Measurements from ENCODE around the gene DYNC1I1.

The DYNC1I1 gene

GRCh38 chr7:95971716-95972115 is 199.4 kb downstream of the DYNC1I1 start:
- ATAC-seq: no peak
- DNase-seq: no peak

DNA sequence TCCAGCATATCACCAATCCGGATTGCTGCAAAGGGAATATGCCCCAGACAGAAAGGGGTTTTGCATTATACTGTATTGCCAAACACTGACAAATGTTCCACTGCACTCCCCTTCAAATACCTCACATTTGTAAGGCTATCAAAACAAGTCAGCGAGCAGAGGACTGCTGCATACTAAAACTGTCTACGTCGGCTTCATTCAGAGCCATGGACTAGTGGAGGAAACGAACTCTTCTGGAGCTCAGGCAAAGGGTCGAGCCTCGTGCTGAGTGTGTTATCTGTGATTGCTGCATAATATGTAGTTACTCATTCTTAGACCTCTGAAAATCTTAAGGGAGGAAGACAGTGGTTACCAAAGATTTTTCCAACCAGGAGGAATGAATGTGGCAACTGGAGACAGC is 200.2 kb downstream of the DYNC1I1 start:
- DNase-seq: no peak
- no peak for ATAC-seq

GRCh38 chr7:95974108-95974507 is 201.8 kb downstream of the DYNC1I1 start:
- ATAC-seq: no peak
- DNase-seq: no peak

DNA sequence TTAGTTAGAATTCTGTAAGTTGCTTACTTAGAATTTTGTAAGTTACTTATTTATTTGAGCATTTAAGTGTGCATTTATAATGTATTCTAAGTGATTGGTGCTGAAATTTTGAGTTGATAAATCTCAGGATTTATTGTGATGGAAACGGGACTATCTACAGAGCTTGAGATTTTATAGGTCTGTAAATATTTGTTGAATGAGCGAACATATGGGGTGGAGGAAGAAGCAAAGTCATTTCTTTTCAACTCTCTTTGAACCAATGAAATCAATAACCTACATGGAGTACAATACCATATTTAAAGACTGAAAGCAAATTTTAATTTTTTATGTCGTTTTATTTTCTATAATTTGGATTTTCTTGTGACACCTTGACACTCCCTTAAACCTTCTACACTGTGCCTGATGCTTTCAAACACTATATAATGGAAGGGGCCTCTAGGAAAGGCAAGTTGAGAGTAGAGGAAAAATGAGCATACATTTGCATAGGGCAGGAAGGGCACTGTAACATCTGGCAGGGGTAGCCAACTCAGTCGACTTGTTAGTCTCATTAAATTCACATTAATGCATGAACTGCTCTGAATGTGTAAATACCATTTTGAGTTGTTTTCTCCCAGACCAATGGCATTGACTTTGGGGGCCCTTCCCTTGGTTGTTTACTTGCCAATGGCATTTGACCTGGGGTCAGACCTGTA is 204.2 kb downstream of the DYNC1I1 start:
- no peak for ATAC-seq
- no peak for DNase-seq

DNA sequence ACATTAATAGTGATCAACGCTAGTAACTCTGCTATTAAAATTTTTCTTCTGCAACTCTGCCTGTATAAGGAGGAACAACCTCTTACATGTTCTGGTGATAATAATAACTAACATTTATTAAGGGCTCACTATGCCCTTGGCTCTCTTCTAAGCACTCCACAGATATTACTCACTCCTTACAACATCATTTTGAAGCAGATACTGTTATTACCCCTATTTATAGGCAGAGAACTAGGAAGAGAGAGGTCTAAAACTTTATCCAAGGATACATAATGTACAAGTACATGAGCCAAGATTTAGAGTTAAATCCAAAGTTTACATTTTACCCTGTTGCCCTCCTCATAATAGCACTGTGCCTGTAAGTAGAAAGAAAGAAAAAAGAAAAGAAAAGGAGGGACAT is 205.6 kb downstream of the DYNC1I1 start:
- ATAC-seq (no peak), DNase-seq (no peak)

GRCh38 chr7:95980167-95980566 is 207.8 kb downstream of the DYNC1I1 start:
- no peak for ATAC-seq

DNA sequence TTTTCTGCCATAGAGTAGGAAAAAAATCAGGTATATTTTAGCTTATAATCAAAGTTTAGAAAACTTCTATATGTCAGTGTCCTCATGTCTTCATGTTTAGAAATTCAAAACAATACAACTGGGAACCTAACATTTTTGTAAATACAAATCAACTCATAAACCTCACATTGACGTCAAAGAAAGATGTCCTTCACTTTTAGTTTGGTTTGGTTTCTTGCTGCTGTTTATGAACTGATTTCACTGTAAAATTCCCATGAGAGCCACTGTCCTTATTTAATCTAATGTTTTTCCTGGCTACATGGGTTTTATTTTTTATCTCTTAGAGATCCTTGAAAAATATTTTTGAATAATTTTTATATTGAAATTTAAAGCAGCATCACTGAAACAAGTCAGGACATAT is 208.4 kb downstream of the DYNC1I1 start:
- ATAC-seq: no peak
- DNase-seq: no peak

More at GRCh38 chr7:95980167-95980566, 207.8 kb downstream of the DYNC1I1 start:
- DNase-seq: no peak

DNA sequence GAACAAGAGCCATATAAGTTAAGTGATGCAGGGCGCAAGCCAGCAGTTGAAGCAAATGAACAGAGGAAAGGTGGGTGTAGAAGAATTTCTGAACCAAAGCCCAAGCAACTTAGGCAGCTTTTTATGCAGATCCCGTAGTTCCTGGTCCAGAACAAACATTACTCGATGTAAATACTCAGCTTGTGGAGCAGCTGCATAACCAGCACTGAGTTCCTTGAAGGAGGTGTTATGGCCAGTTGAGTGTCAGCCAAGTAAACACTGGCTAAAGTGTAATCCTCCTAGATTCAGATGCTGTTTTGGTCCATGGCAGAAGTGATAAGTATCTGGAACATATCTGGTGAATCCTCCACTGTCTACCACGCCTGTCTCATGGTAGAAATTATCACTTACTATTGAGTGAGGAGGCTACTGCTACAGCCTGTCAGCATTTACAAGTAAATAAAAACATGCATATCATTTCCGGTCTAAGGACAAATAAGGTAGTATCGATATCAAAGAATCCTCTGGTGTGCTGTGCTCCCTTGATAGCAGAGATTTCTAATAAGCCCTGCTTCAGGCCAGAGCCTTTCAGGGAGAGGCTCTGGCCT is 213.9 kb downstream of the DYNC1I1 start:
- no peak for DNase-seq

GRCh38 chr7:95989301-95989700 is 216.9 kb downstream of the DYNC1I1 start:
- ATAC-seq: no peak
- no peak for DNase-seq

More for the DNA sequence above, 213.9 kb downstream of the DYNC1I1 start:
- ATAC-seq: no peak

DNA sequence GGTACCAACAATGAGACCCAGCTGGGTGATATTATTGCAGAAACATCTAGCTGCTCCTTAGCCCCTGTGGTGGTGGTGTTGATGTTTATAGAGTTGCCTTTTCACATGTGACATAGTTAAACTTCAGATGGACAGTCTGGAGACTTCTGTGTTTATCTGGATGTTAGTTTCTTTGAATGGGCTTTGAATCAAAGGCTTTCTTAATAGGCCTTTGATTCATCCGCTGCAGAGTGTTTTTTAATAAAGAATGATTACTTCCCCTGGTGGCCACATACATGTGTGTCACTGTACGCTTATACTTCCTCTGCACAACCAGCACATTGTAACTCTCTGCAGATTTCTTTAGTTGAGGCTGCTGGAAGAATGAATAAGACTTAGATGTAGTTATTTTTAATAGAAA is 221.0 kb downstream of the DYNC1I1 start:
- no peak for ATAC-seq
- no peak for DNase-seq

DNA sequence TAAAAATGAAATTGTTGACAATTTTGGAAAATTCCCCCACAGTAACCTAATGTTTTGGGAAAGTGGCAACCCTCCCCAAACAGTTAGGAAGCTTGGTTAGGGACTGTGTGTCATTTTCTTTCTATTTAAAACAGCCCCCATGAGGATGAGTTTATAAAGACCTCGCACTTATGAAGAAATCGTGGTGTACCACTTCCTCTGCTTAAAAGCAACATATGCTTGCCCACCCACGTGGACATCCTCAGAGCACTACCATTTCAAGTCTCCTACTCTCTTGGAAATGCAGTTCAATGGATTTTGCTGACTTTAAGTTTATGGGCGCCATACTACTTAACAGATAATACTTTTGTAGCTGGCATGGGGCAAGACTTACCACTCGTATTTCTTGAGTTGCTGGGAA is 223.8 kb downstream of the DYNC1I1 start:
- DNase-seq (no peak), ATAC-seq (no peak)

DNA sequence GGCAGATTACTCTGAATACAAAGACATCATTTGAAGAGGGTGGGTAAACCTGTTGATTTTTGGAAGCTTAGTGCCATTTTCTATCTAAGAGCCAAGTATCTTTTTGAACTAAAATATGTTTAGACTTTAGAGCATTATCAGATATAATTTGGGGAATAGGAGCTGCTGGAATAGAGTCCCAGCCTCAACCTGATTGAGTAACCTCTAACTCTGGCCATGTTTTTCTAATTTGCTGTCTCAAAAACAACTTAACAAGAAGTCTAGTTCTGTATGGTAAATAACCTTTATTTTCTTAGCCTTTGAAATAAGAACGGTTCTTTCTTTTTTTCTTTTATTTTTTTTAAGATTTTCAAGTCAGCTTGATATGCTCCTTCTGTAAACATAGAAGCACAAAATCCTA is 224.5 kb downstream of the DYNC1I1 start:
- ATAC-seq (no peak), DNase-seq (no peak)

DNA sequence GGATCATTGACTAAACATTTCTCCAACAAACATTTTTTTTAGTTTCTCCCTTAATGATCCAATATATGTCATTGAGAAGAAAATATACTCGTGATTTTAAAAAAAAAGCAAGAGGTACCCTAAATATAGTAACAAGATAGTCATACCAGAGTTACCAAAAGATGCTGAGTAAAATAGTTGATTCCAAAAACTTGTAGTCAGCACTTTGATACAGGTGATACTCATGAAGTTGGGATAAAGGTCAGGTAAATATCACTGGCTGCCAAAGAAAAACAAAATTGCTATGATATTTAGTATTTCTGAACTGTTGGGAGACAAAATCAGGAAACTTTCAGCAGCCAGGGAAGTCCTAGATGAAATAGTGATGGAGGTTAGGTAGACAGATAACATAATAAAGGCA is 225.3 kb downstream of the DYNC1I1 start:
- DNase-seq: no peak
- no peak for ATAC-seq

DNA sequence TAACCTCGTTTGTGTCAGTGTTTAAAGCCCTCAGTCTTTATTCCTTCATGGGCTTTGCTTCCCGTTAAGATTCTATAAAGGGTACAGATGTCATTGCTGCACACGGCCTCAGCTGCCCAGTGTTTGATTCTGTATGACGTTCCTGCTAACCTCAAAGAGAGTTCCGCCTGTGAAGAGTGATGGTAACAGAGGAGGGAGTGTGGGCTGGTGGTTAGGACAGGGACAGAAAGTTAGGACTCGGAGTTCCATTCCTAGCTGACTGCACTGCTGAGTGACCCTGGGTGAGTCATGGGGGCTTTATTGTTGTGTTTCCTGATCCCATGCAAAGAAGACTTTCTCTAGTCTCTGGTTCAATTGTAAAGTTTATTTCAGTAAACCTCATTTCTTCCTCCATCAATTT is 227.1 kb downstream of the DYNC1I1 start:
- DNase-seq (no peak), ATAC-seq (no peak)

DNA sequence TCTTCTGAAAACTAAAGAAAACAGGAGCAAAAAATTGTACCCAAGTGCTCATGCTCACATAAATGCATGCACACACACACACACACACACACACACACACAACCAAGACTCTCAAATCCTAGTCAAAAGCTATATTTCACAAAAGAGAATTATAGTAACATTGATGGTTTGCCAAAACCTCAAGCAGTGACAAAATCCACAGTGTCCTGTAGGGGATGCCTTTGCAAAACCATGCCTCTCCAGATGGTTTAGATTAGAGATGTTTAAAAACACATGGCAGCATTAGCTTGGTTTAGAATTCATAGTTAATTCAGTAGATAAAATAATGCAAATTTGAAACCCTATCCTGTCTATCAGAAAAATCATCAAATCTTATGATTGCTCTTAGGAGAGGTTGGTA is 232.2 kb downstream of the DYNC1I1 start:
- no peak for ATAC-seq
- no peak for DNase-seq

- DNase-seq: no peak
- ATAC-seq: no peak
These were observed 232.9 kb downstream of the DYNC1I1 start for GRCh38 chr7:96005271-96005670.

DNA sequence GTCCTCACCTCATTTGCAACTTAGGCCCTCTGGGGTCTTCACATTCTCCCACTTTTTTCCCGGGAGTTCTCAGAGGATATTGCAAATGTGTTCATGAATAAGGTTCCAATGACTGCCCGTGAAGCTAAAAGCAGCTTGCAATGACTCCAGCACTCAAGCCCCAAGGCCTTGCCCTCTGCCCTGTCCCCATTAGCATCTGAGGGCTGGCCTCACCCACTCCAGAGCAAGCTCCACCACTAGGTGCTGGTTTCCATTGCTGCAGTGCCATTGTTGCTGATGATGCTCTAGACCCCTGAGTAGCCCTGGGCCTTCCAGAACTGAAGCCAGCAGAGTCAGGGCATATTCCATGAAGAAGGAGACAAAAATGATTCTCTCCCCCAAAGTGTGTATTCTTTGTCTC is 236.8 kb downstream of the DYNC1I1 start:
- DNase-seq (no peak), ATAC-seq (no peak)

GRCh38 chr7:96013836-96014235 is 241.5 kb downstream of the DYNC1I1 start:
- DNase-seq: no peak
- no peak for ATAC-seq

- no peak for ATAC-seq
- DNase-seq: no peak
These were observed 242.3 kb downstream of the DYNC1I1 start for GRCh38 chr7:96014617-96015016.

- DNase-seq: no peak
- no peak for ATAC-seq
These were observed 243.8 kb downstream of the DYNC1I1 start for GRCh38 chr7:96016056-96016586.

DNA sequence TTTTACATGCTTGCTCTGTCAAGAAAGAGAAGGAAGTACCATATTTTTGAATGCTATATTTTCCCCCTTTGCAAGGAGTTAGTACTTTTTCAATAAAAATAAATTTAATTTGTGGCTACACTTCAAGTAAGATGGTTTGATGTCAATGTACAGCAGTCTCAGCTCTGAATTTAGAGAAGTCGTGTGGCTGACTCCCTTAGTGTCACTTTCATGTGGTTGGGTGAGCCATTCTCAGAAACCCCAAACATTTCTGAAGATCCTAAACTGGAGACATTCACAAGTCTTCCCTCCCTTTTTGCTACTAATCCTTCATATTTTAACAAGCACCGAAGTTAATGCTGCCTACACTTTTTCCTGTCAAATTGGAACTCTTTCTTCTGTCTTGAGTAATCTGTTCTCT is 244.4 kb downstream of the DYNC1I1 start:
- no peak for DNase-seq
- ATAC-seq: no peak

DNA sequence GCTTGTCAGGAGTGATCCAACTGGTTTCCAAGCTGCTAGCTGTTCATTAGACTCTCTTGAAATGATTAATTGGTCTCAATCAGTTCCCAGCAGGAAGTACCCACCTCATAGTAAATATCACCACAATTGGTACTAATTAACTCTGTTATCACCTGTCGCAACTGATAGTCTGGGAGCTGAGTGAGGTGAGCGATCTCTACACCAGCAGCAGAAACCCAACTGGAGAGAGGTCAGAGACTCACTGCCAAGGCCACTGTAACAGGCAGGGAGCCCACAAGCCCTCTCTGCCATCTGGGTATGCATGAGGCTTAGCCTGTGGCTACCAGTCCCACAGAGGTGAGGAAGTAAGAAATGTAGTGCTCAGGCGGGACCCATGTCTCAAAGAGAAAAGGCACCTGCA is 245.5 kb downstream of the DYNC1I1 start:
- DNase-seq: no peak
- peak; percentile 32 for ATAC-seq

- ATAC-seq (no peak), DNase-seq (no peak)
These were observed 249.2 kb downstream of the DYNC1I1 start for GRCh38 chr7:96021568-96021967.

GRCh38 chr7:96023387-96023786 is 251.0 kb downstream of the DYNC1I1 start:
- DNase-seq: no peak
- ATAC-seq: no peak
